ENCODE results near the gene POMGNT1.

POMGNT1 gene

GRCh38 chr1:46153228-46153627 lies 45.0 kb downstream of the POMGNT1 start:
- DNase-seq = no peak

GRCh38 chr1:46152016-46152415 lies 46.2 kb downstream of the POMGNT1 start:
- peak; percentile 71 for DNase-seq

- DNase-seq = no peak
Observed at GRCh38 chr1:46150085-46150484, 48.1 kb downstream of the POMGNT1 start.

GRCh38 chr1:46148318-46148717 lies 49.9 kb downstream of the POMGNT1 start:
- no peak for DNase-seq

All from fibroblast of skin of right biceps (primary cell).